SKM-1 treated with dmso at 0.1 percent for 144 hours (cell line): ENCODE measurements around the gene NTM.
"Not testable (repeated sequence)": the region's sequence is repeated elsewhere in the genome, so short reads cannot be mapped to it uniquely, and the experiment has no call there.

Experiments used
- DNase-seq: peaks from one replicate; lab custom pipeline; 2025; ENCODE audit not compliant: unreplicated experiment; lab: John Stamatoyannopoulos, UW

NTM gene

DNA sequence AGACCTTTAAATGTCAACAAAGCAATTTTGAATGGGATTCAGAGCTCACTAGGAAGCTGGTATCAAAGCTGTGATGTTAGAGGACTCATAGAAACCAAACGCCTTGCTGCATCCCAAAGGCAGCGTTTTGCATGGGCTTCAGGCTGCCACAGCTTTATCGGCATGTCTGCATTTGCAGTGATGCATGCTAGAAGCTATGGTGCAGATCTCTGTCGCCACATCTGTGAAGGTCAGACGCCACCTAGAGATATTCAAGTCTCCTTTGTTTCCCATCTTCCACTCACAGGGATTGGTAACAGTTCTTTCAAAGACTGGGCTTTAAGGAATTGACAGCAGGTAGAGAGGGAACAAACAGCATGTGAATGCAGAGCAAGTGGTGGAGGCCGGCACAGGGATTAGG is 47.8 kb downstream of the NTM start:
- no peak for DNase-seq

GRCh38 chr11:131421066-131421855 is 50.8 kb downstream of the NTM start:
- no peak for DNase-seq

DNA sequence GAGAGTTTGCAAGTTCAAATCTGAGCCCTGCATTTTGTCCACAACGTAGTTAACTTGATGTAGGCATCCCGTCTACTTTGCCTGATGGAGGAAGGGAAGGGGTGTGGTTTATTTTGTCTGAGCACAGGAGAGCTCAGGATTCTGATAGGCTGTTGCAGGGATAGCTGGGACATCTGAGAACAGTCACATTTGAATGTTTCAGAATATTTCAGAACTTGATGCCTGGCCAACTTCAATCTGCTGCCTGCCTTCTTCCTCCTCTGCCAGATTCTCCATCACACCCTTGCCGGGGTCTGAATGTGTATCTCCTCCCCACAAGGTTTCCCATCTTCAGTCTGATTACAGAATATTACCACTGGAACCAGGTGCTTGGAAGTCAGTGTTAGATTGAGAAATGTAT is 51.6 kb downstream of the NTM start:
- no peak for DNase-seq

- DNase-seq: no peak
Observed at GRCh38 chr11:131422496-131422895, 52.1 kb downstream of the NTM start.

DNA sequence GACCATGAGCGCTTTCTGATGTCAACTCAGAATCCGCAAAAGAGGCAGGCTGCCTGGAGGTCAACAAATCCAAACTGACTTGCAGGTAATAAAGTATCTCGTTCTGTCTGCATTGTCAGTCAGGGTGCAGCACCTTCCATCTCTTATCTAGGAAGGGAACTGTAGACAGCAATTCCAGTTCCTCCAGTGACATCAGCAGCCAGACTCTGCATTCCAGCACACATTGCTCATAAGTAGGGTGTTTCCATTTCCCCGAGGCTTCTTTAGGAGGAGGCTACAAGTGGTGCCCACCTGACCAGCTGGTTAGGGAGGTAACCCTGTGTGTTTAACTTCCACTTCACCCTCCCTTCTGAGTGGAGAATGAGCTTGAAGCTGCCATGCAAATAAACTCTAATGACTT is 53.3 kb downstream of the NTM start:
- DNase-seq: no peak

GRCh38 chr11:131424257-131424876 is 54.0 kb downstream of the NTM start:
- not testable (repeated sequence) for DNase-seq

DNA sequence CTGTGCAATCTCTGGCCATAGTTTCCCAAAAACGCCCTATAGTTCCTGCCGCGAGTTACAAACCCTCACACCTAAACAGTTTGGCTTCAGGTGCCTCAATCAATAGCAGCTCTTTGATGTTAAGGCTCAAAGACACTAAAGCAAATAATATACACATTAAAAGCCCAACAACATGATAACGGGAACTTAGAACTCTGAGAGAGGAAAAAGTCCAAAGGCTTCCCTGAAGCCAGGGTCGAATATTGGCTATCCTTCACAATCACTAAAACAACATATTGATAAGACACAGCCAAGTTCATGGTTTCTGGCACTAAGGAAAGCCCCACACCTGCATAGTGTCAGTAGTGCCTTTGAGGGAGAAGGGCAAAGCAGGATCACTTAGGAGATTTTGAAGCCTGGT is 54.9 kb downstream of the NTM start:
- no peak for DNase-seq

DNA sequence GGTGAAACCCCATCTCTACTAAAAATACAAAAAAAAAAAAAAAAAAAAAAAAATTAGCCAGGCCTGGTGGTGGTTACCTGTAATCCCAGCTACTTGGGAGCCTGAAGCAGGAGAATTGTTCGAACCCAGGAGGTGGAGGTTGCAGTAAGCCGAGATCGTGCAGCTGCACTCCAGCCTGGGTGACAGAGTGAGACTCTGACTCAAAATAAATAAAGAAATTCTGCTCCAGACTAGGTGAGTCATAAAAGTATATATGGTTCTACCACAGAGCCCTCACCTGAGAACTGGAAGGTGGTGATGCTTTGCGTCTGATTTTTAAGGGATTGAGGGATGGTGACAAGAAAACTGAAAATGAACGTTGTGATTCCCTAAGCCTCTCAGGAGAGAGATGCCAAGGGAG is 58.4 kb downstream of the NTM start:
- DNase-seq: no peak

GRCh38 chr11:131430473-131431208 is 60.2 kb downstream of the NTM start:
- no peak for DNase-seq

- DNase-seq: no peak
Observed at GRCh38 chr11:131441051-131441810, 70.8 kb downstream of the NTM start.

- no peak for DNase-seq
Observed at GRCh38 chr11:131446590-131447275, 76.3 kb downstream of the NTM start.

DNA sequence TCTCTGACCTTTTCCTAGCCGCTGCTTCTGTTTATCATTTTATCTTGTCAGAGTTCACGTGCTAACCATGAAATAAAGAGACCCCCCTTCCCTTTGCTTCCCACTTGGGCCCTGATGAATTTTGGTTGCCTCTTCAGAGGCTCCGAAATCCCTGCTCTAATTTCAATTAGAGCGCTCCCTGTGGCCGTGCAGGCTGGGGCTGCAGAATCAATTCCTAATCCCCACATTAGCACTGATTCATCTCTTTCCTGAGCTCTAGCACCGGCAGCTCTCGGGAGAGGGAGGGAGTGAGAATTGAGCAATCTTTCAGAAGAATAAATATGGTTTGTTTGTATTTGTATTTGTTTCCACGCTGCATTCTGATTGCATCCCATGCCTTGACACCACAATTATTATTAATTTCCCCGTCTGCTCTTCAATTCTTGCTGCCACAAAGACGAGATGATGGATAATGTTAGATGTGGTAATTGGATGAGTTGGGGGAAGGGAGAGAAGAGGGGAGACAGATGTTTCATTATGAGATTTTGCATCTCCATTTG is 76.9 kb downstream of the NTM start:
- no peak for DNase-seq

DNA sequence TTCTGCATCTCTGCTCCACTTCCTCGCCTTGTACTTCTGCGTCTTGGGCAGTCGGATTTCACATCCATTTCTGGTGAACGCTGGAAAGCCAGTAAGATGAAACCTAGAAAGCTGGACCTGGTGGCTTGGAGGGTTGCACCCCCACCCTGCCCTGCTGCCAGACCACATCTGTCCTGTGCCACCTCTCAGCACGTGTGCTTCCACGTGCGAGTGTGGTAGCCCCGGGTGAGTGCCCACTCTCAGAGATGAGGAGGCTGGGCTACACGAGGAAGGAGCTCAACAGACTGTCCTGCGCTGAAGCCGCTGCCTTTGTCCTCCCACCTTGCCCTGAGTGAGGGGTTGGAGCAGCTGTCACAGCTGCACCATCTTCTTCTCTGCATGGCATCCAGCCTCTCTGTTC is 77.5 kb downstream of the NTM start:
- no peak for DNase-seq

- DNase-seq: no peak
Observed at GRCh38 chr11:131449036-131450019, 78.9 kb downstream of the NTM start.

DNA sequence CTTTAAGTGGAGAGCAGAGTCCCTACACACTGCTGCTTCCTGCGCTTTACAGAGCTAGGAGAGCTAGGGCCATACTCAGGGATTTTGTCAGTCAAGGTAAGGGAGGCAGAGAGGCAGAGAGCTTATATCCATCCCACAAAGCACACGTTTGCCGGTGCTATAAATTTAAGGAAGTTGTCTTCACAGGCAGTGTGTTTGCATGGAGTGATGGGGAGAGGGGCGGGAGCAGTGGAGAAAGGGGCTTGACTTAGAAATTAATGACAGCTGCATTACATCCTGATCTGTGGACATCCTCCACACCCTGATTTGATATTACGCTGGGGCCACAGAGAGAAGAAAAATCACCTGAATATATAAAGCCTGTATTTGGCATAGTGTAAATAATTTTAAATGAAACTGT is 84.1 kb downstream of the NTM start:
- DNase-seq: no peak

- no peak for DNase-seq
Observed at GRCh38 chr11:131454989-131455388, 84.6 kb downstream of the NTM start.

- no peak for DNase-seq
Observed at GRCh38 chr11:131455843-131456704, 85.7 kb downstream of the NTM start.

DNA sequence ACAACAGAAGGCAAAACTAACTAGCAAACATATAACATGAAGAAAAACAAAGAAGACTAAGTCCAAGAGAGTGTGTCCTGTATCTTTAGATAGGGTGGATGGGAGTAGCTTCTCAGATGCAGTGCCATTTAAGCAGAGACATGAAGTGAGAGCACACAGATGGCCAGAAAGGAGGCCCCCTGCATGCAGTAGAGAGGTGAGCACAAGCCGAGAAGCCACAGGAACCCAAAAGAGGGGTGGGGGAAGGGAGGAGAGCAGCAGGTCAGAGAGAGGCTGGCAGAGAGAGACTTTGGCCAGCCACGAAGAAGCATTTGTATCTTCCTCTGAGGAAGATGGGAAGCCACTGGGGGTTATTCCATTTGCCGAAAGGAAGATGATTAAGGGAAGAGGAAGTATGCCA is 86.7 kb downstream of the NTM start:
- no peak for DNase-seq
